ENCODE results near the gene JUND. TPM values are rescaled to one million over a fixed set of nuclear protein-coding genes. Genes with fewer than 3 reads are reported as not detected.

Gene JUND
- total and polyA plus RNA-seq, 2 of the 8 experiments (the other 6 are each of a cell fraction or from before 2014, with no cell fraction given) = 54.0 to 77.5 TPM

DNA sequence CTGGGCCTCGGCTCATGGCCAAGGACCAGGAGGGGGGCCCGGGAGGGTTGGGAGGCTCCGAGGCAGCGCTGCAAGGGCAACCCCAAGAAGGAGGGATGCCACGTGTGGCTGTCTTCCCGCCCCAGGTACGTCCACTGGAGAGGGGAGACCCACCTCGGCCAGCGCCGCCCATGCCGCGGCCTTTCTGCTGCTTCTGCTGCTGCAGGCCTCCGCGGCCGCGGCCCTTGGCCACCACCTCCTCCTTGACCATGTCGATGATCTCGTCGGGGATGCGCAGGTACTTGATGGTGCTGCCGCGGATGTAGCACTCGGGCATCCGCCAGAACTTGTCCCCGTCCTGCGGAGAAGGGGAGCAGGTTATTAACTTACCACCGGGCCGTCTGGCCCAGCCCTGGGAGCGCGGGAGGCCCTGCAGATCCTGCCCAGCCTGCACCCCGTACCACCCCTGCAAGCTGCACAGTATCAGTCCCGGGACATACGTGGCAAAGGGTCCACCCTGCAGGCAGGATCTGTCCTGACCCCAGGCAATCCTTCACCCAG, 28.2 kb upstream of the JUND start (continued):
- TF ChIP-seq, protein P1, sequence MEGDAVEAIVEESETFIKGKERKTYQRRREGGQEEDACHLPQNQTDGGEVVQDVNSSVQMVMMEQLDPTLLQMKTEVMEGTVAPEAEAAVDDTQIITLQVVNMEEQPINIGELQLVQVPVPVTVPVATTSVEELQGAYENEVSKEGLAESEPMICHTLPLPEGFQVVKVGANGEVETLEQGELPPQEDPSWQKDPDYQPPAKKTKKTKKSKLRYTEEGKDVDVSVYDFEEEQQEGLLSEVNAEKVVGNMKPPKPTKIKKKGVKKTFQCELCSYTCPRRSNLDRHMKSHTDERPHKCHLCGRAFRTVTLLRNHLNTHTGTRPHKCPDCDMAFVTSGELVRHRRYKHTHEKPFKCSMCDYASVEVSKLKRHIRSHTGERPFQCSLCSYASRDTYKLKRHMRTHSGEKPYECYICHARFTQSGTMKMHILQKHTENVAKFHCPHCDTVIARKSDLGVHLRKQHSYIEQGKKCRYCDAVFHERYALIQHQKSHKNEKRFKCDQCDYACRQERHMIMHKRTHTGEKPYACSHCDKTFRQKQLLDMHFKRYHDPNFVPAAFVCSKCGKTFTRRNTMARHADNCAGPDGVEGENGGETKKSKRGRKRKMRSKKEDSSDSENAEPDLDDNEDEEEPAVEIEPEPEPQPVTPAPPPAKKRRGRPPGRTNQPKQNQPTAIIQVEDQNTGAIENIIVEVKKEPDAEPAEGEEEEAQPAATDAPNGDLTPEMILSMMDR (IDR thresholded peaks at IDR 0.05; ENCODE audit: control extremely low read depth in 1 of 3, insufficient read depth in 1 of 3, low read depth in 1 of 3, low read length in 3 of 3) = no peak
- no peak for TF ChIP-seq FOSL1 (IDR thresholded peaks at IDR 0.05; ENCODE audit: insufficient read depth, low read depth, low read length)
- TF ChIP-seq CEBPB (IDR thresholded peaks at IDR 0.05; ENCODE audit: low read depth, low read length) = no peak
- TF ChIP-seq SRF (IDR thresholded peaks at IDR 0.05; ENCODE audit: low read depth, low read length) = no peak

Measured in H1 (cell line).